Right lobe of liver (tissue), 4 donors: Measurements from ENCODE around the gene PROSER2.

Experiments used
- CTCF ChIP-seq, 4 donors: fragments of 200-600 bp in 3 of 4; fragments of 450-650 bp in 1 of 4; IDR thresholded peaks; one replicate each; pipeline versions ENCODE4 v1.5.1 to v1.8.0; 2016 to 2022; ENCODE audit warnings: antibody characterized with exemption in 4 of 4, mild to moderate bottlenecking in 2 of 4
- POLR2A ChIP-seq: fragments of 450-650 bp; IDR thresholded peaks from one replicate; pipeline ENCODE4 v1.6.1; 2017; ENCODE audit warnings: antibody characterized with exemption, mild to moderate bottlenecking
- donor health status: DM: no; HTN: no; CAD: no.
- donor health status: DM: no; HTN: no; CAD: no.
- donor health status: DM: no; HTN: yes; CAD: no.

- TF ChIP-seq CTCF (IDR thresholded peaks at IDR 0.05) (no peak), POLR2A (no peak)
These were observed 42.4 kb downstream of the PROSER2 start for GRCh38 chr10:11865561-11865960.
